GM18505 (cell line): Measurements from ENCODE around the gene RFLNA.

ENCODE experiments used
- ATAC-seq: cut with Tn5 transposase; IDR thresholded peaks from one replicate; pipeline ENCODE4 v1.9.1; 2021; ENCODE audit not compliant: unreplicated experiment
- POLR2A ChIP-seq: IDR thresholded peaks from 4 replicates; pipeline ENCODE4 v1.6.1; 2011; ENCODE audit warnings: borderline replicate concordance; ENCODE audit not compliant: insufficient read depth, insufficient read length; ENCODE audit errors: extremely low read depth

The RFLNA gene

DNA sequence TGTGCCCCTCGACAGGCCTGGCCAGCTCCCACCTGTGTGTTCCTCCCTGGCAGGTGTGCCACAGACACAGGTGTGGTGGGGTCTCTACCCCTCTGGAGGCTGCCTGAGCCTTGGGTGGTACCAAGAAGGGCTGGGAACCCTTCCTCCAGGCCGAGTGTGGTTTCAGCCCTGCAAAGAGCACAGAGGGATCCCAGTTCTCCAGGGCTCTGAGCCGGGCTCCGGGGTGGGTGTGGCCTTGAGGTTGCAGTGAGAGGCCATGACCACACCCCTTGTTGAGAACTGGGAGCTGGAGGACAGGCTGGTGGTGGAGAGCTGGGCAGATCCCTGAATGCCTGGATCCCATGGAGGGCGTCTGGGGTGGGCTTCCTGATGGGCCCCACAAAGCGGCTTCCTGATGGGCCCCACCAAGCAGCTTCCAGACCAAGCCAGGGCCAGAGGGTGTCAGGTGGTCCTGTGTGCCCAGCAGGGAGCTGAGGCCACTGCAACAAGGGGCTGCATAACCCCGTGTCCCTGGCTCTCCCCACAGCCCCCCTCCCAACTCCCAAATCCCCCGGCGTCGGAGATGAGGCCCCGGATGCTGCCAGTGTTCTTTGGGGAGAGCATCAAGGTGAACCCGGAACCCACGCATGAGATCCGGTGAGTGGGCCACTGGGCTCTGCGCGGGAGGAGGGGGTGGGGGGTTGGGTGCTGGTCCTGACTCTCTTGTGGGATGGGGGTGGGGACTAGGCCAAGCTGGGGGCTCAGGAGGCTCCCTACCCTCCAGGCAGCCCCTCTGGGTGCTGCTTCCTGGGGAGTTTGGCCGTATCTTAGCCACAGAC, 16.6 kb downstream of the RFLNA start:
- no peak for TF ChIP-seq POLR2A
- ATAC-seq, result no peak

DNA sequence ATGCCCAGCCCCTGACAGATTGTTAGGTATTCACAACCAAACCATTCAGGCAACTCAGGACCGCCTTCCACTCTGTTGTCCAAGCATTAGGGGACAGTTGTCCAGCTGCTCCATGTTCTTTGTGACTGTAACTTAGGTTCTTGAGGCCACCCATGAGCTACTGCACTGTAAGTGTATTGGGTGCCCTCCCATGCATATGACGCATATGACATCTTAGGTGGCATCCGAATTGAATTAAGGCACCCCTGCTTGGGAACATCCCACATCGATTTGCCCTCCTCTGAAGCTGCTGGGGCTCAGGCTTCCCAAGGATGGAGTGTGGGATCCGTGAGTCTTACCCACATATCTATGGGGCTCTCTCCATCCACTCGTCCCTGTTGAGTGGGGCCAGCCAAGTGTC, 17.7 kb downstream of the RFLNA start:
- no peak for ATAC-seq
- no peak for TF ChIP-seq POLR2A

DNA sequence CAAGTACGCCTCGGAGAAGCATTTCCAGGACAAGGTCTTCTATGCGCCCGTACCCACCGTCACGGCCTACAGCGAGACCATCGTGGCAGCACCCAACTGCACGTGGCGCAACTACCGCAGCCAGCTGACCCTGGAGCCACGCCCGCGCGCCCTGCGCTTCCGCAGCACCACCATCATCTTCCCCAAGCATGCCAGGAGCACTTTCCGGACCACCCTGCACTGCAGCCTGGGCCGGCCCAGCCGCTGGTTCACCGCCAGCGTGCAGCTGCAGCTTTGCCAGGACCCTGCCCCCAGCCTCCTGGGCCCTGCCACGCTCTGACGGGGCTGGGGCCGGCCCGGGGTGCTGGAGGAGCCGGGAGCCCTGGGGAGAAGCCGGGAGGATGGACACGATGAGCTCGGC, 19.3 kb downstream of the RFLNA start:
- no peak for TF ChIP-seq POLR2A
- ATAC-seq, result no peak

DNA sequence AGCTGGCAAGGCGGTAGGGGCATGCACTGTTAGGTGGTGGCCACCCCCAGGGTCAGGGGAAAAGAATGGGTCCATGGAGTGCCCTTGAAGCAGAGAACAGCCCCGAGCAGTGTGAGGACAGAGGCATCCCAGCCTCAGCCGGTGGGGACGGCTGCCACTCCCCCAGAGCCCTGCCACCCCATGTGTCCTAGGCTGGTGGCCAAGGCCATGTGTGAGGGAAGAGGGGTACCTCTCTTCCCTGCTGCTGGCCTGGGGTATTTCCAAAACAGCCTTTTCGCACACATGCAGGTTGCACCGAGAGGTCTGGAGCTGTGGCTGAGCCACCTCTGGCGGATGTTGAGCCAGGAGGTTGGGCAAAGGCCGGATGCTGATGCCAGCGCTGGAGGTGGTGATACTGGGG, 19.9 kb downstream of the RFLNA start:
- no peak for TF ChIP-seq POLR2A
- ATAC-seq, result no peak

DNA sequence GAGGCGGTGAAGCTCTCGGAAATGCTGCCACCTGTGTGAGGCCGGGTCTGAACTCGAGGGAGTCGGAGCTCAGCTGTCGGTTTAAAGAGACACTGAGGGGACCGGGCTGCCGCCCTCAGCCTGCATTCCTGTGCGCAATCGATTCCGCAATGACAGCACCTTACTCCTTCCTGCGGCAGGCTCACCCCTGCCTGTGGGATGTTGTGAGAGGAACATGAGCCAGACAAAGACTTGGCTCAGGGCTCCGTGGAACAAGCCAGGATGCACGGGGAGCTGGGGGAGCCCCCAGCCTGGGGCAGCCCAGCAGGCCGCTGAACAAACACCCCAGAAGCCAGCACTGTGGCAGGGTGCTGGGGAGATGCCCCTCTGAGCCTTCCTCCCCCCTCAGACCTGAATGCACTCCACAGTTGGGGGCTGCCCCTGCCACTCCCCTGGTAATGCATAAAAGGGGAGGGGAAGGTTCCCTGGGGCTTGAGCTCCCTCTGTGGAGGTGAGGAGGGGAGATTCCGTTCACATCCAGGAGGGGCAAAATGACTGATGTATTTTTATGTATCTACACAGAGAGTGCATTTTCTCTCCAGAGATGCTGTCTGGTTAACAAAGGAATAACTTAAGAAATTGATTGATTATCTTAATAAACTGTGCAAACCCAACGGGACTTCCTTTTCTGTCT, 20.6 kb downstream of the RFLNA start:
- no peak for ATAC-seq
- no peak for TF ChIP-seq POLR2A

DNA sequence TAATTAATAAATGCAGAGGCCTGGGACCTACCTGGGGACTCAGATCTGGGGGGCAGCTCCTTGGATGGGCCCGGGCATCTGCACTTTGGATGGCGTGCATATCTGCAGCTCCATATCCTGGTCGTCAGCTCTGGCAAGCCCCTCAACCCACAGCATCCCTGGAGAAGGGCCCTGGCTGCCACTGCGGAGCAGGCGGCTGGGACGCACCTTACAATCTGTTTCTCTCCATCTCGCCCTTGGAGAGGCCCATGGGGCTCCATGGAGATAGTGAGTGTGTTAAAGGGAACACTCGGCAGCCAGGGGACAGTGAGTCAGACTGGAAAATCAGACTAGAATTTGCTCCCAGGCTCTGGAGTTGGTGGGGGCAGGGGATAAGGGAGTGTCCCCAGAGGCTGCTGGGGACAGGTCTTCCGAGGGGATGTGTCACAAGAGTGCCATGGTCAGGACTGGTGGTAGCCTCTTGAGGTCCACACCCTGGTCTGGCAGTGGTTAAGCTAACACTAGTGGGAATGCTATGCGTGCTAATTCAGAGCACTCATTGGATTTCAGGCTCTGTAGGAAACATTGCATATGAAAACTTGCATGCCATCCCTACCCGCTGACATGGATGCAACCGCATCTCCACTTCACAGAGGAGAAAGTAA, 21.5 kb downstream of the RFLNA start:
- TF ChIP-seq POLR2A, result no peak
- no peak for ATAC-seq

DNA sequence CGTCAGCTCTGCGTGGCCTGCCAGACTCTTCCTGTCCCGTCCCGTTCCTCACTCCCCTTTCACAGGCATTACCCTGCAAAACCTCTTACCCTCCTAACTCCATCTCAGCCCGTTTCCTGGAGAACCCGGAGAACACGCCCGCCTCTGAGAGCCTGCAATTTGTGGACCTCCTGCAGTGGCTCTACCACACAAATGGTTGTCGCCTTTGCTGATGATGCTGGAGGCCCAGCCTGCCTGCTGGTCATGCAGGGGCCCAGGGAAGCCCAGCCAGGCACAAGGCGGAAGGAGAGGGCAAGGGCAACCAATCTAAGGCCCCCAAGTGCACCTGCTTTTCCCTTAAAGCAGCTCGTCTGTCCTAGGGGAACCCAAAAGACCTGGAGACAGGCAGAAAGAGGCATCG, 22.5 kb downstream of the RFLNA start:
- no peak for TF ChIP-seq POLR2A
- no peak for ATAC-seq

DNA sequence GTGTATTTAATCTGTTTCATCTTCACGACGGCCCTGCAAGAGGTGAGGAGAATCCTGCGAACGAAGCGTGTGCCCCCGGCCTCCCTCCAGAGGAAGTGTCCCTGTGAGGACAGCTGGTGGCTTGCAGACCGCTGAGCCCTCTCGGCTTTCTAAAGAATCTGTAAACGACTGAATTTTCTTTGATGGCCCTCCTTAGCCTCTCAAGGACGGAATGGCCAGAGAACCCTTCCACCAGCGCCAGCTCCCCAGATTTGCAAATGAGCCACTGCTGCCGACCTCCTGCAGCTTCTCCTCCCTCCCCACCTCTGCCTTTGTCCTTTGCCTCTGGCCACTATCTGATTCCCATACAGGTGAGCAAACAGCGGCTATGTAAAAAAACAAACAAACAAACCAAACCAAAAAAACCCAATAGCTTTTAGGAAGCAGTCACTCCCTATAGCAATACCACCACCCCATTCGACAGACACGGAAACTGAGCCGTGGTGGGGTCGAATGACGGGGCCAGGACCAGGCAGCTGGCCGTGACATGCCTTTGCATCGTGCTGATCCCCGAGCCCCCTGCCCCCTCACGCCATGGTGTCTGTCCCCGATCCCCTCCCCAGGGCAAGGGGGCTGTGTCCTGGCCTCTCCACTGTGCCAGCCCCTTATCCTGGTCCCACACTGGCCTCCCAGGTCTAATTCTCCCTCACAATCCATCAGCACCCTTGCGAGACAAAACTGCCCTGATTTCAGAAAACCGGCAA, 23.6 kb downstream of the RFLNA start:
- TF ChIP-seq POLR2A, result no peak
- ATAC-seq, result no peak

DNA sequence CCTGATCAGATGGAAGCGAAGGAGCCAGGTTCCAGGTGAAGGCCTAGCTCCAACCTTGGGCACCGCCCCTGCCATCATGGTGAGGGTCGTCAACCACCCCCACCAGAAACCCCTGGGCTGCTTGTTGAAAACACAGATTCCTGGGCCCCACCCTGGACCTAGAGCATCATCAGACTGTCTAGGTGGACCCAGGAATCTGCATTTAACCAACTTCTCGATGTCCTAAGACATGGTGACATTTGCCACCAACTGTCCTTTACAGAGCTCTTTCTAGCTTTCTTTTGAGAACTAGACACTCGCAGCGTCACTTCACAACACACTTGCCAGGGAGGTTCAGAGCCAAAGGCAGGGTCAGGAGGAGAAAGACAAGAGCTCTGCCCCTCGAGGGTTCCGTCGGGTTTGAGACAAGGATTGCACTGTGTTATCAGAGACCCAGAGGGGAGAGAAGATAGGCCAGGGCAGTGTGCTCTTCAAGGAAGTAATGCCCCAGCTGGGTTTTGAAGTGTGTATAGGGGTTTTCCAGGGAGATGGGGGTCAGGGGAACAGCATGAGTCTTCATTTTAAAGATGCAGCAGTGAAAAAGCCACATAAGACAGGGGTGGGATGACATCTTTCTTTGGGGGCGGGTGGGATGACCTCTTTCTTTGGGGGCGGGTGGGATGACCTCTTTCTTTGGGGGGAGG, 24.6 kb downstream of the RFLNA start:
- no peak for TF ChIP-seq POLR2A
- ATAC-seq, result no peak

DNA sequence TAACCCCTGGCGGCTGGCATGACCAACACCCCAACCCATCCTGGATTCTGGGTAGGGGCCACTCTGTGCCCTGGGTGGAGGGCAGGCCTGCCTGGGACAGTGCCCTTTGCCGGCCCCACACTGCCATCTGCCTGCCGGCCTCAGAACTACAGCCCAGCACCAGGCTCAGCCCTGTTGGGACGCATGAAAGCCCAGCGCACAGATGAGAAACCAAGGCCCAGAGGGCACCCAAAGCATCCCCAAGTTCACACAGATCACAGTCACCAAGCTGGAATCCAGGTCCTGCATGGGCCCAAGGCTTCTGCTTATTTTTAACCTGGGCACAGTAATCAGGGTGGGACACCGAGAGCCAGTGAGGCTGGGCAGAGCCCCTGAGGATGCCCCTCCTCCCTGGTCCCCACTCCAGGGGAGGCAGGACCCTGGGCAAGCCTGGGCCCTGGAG, 26.2 kb downstream of the RFLNA start:
- no peak for TF ChIP-seq POLR2A
- ATAC-seq, result peak; percentile 69

DNA sequence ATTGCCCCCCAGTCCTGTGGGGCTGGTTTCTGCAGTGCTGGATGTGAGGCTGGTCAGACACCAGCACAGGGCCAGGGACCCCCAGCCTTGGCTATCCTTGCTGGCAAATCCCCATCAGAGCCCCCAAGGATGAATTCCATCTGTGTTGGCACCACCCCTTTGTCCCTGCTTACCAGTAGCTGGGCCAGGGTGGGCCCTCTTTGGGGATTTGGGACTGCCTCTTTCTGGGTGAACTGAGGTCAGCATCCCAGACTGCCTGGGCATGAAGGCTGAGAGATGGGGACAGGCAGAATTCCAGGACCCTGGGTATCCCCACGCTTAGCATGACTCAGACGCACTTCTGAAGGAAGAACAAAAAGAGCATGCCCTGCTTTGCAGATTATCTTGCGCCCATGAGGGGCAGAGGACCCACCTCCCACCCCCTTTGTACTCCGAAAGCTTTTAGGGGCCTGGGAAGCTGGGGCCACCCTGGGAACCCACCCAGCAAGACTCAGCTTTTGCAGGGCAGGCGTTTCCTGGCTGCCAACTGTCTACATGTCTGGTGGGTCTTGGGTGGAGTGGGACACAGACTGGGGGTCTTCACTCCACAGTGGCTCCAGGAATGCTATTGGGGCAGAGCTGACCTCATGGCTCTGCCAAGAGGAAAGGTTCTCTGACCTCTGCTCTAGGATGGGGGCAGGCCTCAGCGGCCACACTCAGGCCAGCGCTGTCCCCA, 26.8 kb downstream of the RFLNA start:
- TF ChIP-seq POLR2A, result no peak
- ATAC-seq, result peak; percentile 8
